Neural cell (in vitro differentiated cells): ENCODE data around the gene PLXNA4.

Source experiments
- EP300 ChIP-seq: fragments of 450-650 bp; conservative IDR thresholded peaks from 2 replicates; pipeline ENCODE4 v1.6.1; 2014; ENCODE audit warnings: antibody characterized with exemption, mild to moderate bottlenecking, moderate library complexity; ENCODE audit not compliant: poor library complexity, severe bottlenecking
- TAF1 ChIP-seq: IDR thresholded peaks from 2 replicates; pipeline ENCODE4 v1.6.1; 2012; ENCODE audit warnings: low read depth
- TF ChIP-seq, protein P1 (sequence below): fragments of 450-650 bp; IDR thresholded peaks from 2 replicates; pipeline ENCODE4 v1.5.1; 2014; ENCODE audit warnings: antibody characterized with exemption, mild to moderate bottlenecking, moderate library complexity; ENCODE audit not compliant: poor library complexity, severe bottlenecking

DNA sequence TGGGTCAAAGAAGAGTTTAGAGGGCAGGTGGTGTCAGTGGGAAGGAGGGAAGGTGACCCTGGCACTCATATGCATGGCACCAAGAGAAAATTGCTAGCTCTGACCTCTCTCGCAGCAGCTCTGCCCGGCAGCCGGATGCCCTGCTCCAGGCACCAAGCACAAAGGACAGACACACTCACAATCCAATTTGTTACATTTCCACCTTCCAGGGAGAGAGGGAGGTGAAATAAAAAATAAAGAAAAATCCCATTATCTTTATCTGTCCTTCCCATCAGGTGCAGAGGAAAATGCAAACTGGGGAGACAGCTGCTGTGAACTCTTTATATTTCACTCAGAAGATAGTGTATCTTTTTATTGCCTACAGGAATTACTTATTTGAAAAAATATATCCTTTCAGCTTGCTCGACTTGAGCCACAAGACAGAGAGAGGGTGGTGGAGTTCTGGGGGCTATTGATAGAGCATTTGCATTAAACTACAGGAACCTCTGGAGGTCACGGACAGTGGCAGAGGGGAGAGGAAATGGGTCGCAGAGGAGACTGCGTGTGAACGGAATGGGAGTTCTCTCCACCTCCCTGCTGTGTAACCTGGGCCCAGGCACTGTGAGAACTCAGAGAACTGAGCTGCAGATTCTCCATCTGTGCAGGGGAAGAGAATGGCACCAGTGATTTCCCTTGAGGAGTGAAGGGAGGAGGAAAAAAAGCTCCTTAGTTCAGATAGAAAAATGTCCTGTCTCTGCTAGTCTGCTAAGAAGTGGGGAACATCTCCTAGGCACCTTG, 421.4 kb downstream of the PLXNA4 start:
- TF ChIP-seq, protein P1, sequence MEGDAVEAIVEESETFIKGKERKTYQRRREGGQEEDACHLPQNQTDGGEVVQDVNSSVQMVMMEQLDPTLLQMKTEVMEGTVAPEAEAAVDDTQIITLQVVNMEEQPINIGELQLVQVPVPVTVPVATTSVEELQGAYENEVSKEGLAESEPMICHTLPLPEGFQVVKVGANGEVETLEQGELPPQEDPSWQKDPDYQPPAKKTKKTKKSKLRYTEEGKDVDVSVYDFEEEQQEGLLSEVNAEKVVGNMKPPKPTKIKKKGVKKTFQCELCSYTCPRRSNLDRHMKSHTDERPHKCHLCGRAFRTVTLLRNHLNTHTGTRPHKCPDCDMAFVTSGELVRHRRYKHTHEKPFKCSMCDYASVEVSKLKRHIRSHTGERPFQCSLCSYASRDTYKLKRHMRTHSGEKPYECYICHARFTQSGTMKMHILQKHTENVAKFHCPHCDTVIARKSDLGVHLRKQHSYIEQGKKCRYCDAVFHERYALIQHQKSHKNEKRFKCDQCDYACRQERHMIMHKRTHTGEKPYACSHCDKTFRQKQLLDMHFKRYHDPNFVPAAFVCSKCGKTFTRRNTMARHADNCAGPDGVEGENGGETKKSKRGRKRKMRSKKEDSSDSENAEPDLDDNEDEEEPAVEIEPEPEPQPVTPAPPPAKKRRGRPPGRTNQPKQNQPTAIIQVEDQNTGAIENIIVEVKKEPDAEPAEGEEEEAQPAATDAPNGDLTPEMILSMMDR, result no peak
- TF ChIP-seq EP300 (no peak), TAF1 (no peak)
